ENCODE data around the gene PPFIBP1. TPM values are rescaled to one million over a fixed set of nuclear protein-coding genes. Genes with fewer than 3 reads are reported as not detected.
"Not testable (repeated sequence)": the region's sequence is repeated elsewhere in the genome, so short reads cannot be mapped to it uniquely, and the experiment has no call there.

The PPFIBP1 gene
- total RNA-seq, 1 donor from 2014 or later = 69.3 TPM

DNA sequence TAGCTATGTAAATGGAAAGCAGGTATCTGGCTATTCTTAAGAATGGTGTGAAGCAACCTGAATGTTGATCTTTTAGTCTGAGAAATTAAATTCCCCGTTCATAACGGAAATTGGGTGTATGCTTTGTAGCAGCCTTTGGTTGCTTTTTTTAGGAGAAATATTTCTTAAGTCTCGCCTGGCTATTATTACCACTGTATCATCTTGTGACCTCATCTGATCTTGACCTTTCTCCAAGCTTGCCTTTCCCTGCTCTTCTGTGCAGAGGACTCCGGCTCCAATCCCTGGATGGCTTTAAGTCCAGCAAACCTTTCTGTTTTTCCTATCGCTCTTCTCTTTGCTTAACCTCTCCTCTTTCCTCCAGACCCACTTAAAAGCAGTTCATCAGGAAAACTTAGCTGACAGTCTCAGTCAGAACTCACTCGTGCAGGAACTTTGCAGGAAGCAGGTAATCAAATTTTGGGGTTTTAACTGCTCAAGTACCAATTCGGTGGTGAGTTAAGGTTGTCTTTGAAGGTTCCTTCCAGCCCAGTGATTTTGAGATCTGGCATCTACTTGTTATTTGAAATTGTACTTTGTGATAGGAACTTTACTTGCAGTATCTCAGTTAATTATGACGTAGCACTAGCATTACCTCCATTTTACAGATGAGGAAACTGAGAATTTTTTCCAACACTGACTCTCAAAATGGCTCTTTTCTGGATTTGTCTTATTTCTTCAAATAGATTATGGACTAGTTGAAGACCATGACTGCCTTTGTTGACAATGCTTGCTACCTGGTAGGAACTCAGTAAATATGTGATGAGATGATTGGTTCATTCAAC, 14.1 kb downstream of the PPFIBP1 start:
- no peak for FAIRE-seq
- DNase-seq (ENCODE audit: low spot score in 2 of 2) = no peak

DNA sequence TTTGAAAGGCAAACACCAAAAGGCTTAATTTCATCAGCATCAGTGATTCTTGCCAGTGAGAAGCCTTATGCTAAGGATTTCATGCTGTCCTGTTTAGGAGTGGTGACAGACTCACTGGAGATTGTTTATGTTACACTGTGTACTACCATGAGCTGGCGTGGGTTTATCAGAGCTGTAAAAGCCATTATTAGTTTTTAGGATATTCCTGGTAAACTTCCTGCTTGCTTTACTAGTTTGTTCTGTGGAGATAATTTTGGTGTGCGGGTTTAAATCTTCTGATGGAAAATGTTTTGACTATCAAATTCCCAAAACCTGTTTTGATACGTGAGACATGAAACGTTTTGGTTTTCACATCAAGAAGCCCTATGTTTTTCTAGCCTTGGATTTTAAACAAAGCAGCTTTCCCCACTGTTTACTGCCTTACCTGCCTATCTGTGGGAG, 15.2 kb downstream of the PPFIBP1 start:
- DNase-seq (ENCODE audit: low spot score in 2 of 2) (no peak), FAIRE-seq (no peak)

DNA sequence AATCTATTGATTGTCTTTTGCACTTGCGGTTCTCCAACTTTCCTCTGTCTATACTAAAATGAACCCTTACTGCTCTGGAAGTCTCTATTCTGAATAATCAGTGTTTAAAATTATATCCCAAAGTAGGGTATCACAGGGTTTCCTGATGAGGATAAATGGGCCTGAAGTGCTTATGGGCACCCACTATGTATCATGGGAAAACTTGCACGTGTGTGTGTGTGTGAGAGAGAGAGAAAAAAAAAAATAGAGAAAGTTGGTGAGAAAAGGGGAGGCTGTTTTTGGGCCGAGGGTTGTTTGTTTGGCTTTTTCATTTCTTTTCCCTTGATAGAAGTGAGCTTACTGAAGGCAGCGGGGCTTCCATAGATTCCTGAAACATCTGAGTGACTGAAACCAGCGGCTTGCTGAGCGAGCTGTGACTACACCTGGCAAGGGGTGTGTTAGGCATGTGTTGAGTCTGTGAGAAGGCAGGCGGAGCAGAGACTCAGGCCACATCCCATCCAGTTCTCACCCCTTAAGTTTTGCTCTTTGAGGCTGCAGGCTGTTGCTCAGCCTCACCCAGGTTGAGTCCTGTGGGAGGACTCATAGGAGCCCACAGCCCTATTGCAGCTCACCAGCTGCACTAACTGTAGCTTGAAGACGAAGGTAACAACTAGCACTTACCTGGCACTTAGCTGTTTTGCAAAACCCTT, 17.2 kb downstream of the PPFIBP1 start:
- FAIRE-seq (no peak), DNase-seq (ENCODE audit: low spot score in 2 of 2) (no peak)

DNA sequence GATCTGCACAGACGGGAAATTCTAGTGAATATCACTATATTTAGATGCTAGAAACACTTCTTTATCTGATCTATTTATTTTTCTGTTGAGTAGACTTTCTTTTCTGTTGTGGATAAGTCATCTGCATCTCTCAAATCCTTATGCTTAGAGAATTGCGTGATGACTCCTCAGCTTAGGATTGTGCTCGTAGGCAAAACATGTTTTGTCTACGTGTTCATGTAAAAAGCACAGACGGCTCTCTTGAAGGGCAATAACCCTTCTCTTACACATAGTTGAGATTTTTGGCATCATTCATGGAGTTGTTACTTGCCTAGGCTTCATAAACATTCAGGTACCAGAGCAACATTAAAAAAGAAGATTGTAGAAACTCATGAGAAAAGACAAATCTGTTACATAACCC, 18.6 kb downstream of the PPFIBP1 start:
- FAIRE-seq (no peak), DNase-seq (ENCODE audit: low spot score in 2 of 2) (no peak)

DNA sequence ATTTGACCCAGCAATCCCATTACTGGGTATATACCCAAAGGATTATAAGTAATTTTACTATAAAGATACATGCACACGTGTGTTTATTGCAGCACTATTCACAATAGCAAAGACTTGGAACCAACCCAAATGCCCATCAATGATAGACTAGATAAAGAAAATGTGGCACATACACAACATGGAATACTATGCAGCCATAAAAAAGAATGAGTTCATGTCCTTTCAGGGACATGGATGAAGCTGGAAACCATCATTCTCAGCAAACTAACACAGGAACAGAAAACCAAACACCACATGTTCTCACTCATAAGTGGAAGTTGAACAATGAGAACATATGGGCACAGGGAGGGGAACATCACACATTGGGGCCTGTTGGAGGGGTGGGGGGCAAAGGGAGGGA, 20.9 kb downstream of the PPFIBP1 start:
- DNase-seq (ENCODE audit: low spot score in 2 of 2); FAIRE-seq: not testable (repeated sequence)

DNA sequence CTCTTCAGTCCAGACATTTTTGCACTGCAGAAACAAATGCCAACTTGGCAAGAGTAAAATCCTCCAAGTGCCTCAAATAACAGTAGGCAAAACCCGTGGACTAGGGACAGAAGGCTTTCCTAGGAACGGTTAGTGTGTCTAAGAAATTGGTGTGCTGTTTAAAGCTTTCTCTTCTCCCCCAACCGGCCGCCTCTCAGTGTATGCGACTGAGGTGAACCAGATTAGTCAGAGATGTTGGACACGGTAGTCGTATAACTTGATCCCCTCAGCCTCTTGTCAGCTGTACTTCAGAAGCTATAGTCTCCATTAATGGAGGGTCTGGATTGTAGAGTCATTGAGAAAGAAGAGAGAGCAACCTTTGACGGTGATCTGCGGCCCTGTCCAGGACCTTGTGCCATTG, 21.7 kb downstream of the PPFIBP1 start:
- no peak for FAIRE-seq
- no peak for DNase-seq (ENCODE audit: low spot score in 2 of 2)

DNA sequence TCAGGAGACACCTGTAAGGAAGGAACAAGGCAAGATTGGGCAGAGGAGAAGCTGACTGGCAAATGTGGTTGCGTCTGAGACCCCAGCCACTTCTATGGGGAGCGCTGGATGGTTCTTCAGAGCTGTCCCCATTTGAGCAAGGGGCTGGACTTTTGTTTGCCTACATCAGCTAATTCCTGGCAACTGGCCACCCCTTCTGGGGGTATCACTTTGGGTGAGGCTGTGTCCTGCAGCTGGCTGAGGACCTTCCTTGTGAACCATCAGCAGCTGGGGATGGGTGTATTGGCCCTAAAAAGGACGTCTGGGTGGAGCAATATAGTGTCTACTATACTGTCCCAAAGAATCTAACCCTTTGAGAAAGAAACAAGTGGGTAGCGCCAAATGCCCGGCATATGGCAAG, 23.6 kb downstream of the PPFIBP1 start:
- FAIRE-seq (no peak), DNase-seq (ENCODE audit: low spot score in 2 of 2) (no peak)

DNA sequence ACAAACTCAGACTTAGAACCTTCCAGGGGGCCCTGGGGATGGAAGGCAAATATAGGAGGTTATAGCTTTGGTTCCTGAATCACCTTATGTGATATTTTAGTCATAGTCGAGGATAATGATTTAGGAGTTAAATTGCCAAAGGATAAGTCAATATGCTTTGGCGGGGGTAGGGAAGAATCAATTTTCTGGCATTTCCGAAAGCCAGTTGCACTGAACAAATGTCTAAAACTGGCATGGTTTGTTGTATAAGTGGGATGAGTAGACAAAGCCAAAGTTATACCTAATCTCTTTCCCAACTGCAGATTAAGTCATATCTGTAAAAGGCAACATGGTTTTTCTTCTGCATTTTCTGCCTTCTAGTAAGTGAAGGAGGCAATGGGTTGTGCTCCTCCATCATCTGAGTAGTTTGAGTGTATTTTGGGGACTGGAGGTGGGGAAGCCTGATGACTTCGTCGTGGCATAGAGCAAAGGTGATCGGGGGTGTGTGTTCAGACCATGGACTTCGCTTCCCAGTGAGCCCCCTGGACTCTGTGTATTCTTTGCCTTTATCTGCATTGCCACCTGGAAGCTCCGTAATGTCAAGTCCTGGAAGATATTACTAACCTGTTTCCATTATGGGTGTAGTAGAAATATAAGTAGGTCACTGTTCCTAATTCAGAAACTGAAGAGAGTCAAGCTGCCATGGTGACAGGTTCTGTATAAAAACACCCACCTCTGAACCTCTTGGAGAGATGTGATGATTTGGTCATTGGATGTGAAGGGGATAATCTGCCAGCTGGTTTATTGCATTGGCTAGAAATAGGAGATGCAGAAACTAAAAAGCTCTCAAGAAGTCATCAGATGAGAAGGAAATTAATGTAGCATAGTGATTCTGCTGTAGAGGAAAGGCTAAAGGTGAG, 24.5 kb downstream of the PPFIBP1 start:
- DNase-seq (ENCODE audit: low spot score in 2 of 2) (no peak), FAIRE-seq (no peak)

DNA sequence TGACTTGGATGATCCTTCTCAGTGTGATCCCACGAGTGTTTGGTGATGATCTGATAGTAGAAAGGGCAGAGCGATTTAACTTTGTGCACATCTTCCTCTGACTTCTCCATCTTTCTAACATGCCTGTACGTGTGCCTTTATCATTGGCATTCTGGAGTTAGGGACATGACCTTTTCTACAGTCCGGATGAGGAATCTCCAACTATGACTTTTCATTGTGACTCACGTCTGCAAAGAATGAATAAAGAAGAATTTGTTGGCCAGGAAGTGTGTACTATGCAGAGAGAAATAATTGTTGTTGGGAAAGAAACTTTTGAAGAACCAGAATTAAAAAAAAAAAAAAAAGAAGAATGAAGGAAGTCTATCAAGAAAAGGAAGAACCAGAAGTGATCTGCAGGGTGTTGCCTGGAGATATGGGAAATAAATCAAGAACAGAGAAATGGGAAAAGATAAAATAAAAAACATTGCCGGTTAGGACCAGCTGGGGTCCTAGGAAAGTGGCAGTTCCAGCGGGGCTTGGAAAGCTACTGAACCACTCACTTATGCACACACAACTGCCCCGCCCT, 25.3 kb downstream of the PPFIBP1 start:
- no peak for FAIRE-seq
- no peak for DNase-seq (ENCODE audit: low spot score in 2 of 2)

DNA sequence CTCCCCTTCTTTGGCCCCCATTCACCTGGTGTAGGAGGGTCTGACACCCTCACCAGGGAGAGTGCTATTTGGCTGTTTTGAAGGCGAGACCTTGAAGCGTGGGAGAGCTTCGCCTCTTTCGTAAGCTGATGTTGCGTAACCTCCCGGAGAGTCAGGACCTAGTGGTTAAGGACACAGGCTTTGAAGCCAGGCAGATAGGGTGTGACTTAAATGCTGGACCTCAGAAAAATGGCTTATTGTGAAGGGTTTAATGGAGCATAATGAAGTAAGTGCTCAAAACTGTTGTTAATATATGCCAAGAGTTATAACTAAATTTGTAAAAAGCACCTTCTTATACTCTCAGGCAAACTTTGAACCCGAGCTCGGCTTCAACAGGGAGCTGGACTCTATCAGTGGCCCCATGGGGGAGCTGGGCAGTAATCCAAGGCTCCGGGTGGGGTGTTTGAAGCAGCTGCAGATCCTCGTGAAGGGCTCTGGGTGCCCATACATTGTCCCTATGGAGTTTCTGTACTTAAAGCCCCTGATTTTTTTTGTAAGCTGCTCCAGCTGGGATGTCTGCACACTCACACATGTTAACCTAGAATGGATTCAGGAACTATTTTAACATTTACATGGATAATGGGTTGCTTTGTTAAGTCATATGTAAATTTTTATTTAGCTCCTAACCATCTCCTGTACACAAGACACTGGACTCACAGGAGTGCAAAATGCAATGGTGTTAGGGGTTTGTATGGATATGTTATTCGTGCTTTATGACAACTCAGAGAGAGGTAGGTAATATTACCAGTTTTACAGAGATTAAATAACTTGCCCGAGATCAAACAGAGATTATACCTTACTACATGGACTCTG, 26.0 kb downstream of the PPFIBP1 start:
- DNase-seq (ENCODE audit: low spot score in 2 of 2) = no peak

DNA sequence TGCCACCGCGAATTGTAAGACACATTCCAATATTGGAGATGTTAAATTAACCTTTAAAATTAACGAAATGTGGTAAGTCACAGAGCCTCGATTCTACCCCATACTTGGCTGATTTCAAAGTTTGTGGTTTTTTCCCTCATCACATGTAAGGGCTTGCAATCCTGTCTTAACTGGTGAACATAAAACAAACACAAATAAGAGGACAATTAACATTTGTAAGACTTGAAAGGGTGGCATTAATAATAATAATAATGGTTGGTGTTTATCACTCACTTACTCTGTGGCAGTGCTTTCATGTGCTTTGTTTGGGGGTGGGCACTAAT, 26.6 kb downstream of the PPFIBP1 start:
- FAIRE-seq (no peak), DNase-seq (ENCODE audit: low spot score in 2 of 2) (no peak)

More for the DNA sequence above, 26.0 kb downstream of the PPFIBP1 start:
- no peak for FAIRE-seq

DNA sequence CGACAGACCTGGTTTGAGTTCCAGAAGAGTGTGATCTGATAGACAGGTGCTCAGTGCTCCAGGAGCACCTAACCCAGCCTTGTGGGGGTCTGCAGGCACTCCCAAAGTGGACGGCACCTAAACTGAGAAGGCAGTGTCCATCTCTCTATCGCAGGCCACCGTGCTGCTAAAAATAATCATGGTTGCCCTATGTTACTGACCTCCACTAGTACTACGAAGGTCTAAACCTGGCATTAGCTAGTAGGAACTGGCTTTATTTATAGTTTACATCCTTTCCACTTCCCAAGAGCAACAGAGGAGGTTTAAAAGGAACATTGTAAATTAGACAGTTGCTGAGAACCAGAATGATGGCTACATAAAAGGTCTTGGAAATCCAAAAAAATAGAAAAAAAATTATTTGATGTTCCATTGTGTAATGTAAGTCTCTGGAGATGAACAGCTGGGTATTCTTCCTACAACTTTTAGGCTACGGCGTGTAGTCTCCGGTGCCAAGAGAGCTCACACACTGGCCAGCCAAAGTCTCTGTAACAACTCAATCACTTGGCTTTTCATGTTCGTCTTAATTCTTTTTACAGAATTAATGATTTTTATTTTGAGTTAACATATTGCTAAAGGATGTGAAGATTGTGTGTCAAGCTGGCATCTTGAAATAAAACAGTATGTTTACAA, 27.3 kb downstream of the PPFIBP1 start:
- FAIRE-seq = no peak
- DNase-seq (ENCODE audit: low spot score in 2 of 2) = no peak

DNA sequence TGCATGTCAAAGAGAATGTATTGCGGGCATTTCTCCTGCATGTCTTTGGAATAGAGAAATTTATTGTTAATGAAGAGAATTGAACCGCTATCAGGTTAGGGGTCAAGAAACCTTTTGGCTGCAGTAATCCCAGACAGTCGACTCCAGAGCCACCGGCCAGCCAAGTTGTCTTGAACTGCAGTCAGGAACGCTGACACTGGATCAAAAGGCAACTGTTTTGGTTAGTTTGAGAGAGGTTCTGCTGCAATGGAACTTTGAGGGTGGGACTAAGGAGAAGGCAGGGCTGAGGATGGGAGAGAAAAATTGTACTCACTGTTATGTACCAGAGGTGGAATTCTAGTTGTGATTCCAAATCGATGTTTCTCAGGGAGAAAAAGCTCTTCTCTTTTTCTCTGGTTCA, 28.2 kb downstream of the PPFIBP1 start:
- no peak for FAIRE-seq

DNA sequence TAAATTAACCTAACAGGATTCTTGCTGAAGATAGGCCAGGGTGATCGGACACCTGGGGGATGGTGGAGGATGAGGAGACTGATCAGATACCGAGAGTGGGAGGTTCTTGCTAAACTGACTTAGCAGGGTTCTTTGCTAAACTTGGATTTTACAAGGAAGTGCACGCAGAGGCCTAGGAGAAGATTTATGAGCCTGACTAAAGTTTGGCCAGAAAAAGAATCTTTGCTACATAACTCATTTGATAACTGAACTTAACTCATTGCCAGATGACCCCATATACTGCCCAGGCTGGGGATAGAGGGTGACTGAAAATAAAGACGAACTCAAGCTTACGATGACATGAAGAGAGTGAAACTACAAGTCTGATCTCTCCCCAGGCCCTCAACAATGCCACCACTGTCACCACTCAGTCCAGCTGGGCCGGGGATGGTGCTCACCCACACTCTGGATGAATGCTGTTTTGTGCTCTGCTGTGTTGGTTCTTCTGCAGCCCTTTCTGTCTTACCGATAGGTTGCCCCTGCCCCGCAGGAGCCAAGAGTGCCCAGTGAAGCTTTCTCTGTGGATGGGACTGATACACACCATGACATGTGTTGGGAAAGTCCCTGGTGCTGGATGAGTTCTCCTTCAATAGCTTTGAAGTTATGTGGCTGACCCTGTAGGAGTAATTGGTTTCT, 29.0 kb downstream of the PPFIBP1 start:
- FAIRE-seq (no peak), DNase-seq (ENCODE audit: low spot score in 2 of 2) (no peak)

More for the DNA sequence above, 28.2 kb downstream of the PPFIBP1 start:
- no peak for DNase-seq (ENCODE audit: low spot score in 2 of 2)

DNA sequence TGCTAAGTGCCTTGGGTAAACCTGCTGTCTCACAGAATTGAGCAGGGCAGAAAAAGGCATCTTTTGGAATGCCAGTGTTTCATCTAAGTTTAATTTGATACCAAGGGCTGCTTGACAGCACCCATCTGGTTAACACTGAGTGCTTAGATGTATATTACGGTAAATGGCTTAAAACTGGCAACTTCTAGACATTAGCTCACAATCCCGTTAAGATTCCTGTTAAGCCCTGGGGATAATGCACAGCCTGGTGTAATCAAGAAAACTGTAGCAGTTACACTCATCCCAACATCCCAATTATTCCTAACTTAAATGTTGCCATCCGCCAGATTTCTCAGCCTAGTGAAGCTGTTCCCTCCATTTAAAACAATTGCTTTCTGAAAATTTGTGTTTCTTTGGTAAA, 29.9 kb downstream of the PPFIBP1 start:
- DNase-seq (ENCODE audit: low spot score in 2 of 2) (no peak), FAIRE-seq (no peak)

DNA sequence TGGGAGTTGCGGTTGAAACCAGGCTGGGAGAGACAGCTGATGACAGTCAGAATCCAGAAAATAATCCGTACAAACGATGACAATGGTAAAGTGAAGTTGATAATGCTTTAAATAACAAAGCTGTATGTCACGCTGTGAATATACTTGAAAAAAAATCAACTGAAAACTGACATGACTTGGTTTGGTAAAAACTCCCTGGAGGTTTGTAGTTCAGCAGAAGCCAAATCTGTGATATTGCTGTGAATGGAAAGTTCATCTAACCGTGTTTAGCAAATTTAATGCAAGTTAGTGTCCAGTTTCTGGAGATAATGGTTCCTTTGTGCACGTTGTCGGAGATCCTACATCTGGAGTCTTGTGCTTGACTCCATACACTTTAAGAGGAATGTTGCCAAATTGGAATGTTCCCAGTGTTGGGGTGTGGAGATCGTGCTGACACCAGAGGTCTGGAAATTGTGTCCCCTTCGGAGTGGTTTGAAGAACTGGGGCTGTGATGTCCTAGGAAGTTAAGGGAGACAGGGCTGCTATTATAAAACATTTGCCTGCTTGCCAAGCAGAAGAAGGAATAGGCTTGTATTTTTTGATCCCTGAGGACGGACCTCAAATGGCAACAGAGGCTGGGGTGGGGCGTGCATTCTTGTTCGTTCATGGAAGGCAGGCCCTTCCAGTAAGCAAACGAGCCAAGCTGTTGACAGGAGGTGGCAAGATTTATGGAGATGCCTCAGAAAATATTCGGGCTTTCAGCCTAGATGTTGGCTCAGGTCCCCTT, 30.6 kb downstream of the PPFIBP1 start:
- DNase-seq (ENCODE audit: low spot score in 2 of 2) (no peak), FAIRE-seq (no peak)

DNA sequence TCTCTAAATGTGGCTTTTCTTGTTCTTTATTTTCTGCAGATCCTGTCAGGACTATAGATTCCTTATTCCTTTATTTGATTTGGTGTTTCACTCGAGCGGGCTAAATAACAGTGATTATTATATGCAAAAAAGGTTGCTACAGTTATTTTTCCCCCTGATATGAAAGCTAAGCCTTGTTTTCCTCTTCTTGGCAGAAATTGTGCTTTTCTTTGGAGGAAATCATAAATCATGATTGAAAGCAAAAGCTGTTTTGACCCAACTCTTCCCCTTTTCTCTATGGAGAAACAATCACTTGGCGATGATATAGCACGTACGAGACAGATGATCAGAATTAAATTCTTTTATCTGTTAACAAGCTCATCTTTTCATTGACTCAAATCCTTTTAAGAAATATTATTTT, 31.4 kb downstream of the PPFIBP1 start:
- FAIRE-seq (no peak), DNase-seq (ENCODE audit: low spot score in 2 of 2) (no peak)
